ENCODE results near the gene MED12L.

Gene MED12L

DNA sequence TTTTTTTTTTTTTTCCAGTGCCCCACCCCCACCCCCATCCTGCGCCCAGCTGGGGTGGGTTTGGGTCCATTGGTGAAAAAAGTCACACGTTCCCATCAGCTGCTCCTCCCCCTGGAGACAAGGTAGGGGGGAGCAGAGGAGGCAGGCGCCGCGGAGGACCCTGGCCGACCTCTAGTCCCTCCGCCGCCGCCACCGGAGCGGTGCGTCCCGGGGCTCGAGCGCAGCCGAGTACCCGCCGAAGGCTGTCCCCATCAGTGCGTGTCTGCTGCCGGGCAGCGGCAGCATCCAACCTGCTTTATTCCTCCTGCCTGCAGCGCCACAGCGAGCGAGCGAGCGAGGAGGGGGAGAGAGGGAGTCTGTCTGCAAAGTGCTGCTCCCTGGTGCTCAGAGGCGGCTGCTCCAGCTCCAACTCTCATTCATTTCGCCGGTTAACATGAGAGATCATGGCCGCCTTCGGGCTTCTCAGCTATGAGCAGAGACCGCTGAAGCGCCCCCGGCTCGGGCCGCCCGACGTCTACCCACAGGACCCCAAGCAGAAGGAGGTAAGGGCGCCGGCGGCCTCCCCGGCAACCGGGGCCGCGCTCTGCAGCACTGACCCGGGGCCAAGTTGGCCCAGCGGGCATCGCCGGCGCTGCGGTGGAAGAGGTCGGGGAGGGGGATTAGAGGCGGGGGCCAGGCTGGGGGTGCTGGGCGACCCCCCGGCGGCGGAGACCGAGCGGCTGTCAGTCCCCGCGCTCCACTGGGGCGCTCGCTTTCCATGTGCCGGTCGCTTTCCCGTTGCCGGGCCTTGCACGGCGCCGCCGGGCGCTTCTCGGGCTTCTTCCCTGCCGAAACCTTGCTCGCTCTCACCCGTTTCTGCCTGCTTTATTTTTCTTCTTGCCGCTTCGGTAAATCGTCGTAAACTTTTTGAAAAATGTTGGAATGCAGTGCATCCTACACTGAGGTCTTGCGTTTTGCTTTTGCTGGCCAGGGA lies 1.3 kb downstream of the MED12L start (continued):
- no peak for TF ChIP-seq ZNF311 (tag by site-specific recombination; IDR thresholded peaks at IDR 0.05; ENCODE audit: borderline replicate concordance)
- TF ChIP-seq ZNF596 (tag by site-specific recombination; IDR thresholded peaks at IDR 0.05), result peak; percentile 82
- TF ChIP-seq ZNF501 (tag by site-specific recombination; IDR thresholded peaks at IDR 0.05), result no peak
- TF ChIP-seq, protein P1, sequence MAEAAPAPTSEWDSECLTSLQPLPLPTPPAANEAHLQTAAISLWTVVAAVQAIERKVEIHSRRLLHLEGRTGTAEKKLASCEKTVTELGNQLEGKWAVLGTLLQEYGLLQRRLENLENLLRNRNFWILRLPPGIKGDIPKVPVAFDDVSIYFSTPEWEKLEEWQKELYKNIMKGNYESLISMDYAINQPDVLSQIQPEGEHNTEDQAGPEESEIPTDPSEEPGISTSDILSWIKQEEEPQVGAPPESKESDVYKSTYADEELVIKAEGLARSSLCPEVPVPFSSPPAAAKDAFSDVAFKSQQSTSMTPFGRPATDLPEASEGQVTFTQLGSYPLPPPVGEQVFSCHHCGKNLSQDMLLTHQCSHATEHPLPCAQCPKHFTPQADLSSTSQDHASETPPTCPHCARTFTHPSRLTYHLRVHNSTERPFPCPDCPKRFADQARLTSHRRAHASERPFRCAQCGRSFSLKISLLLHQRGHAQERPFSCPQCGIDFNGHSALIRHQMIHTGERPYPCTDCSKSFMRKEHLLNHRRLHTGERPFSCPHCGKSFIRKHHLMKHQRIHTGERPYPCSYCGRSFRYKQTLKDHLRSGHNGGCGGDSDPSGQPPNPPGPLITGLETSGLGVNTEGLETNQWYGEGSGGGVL (tag by site-specific recombination; IDR thresholded peaks at IDR 0.05), result peak; percentile 56
- peak; percentile 84 for TF ChIP-seq ZNF341 (tag by site-specific recombination; IDR thresholded peaks at IDR 0.05; ENCODE audit: low read depth)
- peak; percentile 74 for TF ChIP-seq ZIC2 (tag by site-specific recombination; IDR thresholded peaks at IDR 0.05)
- TF ChIP-seq GLIS1 (tag by site-specific recombination; IDR thresholded peaks at IDR 0.05), result peak; percentile 19; the same call in 1 of the 2 replicates
- peak; percentile 49; the same call in 1 of the 2 replicates for TF ChIP-seq ZBTB17 (tag by site-specific recombination; IDR thresholded peaks at IDR 0.05)
- no peak for TF ChIP-seq RBAK (tag by site-specific recombination; IDR thresholded peaks at IDR 0.05)
- peak; percentile 85 for TF ChIP-seq ZNF335 (tag by site-specific recombination; conservative IDR thresholded peaks at IDR 0.05)
- TF ChIP-seq ZNF558 (tag by site-specific recombination; IDR thresholded peaks at IDR 0.05), result no peak

DNA sequence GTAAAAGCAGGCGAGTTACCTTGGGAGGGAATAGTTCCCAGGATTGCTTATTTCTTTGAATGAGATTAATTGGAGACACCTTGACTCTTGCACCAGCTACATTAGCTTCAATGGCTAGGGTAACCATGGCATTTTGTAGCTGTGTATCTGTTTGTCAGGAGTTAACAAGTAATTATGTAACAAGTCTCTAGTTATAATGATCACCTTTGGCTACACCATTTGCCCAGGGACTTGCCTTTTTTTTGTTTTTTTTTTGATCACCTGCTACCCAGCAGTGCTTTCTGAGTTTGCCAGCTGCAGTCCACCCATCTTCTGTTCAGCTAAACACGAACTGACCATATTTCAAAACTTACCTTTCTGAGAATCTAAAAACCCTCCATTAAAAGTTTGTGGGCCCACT lies 2.2 kb downstream of the MED12L start:
- POLR2A ChIA-PET, result interaction anchor here (1.0 kb wide), 1 partner anchor 541 kb away, joined by 3 read pairs; the partner anchor contains the start of genes EIF2A and SERP1
- no peaks in the 10 kb centered on the region; the same call in 1 of the 2 replicates for H3K4me1 ChIP-seq (ENCODE audit: control insufficient read depth, insufficient read depth, low read length)
- no peaks in the 10 kb centered on the region for H3K9me3 ChIP-seq (ENCODE audit: control insufficient read depth, insufficient read depth, low read depth, low read length)
- CTCF ChIA-PET, result interaction anchor here (0.6 to 4.1 kb wide), 7 partner anchors 17 to 1131 kb away, joined by 3 to 19 read pairs (median 4); no protein-coding TSS in a partner anchor
- H3K36me3 ChIP-seq (ENCODE audit: control insufficient read depth in 2 of 2, insufficient read depth in 1 of 2, low read length in 2 of 2), result peaks cover 0 to 6% of the 10 kb centered on the region in 2 experiments; a peak in 1 of 3 replicates
- peak overlapping the region; percentile 78 for H3K4me3 ChIP-seq (ENCODE audit: low read depth, low read length)
- no peak overlapping the region for H3K27ac ChIP-seq (ENCODE audit: extremely low read depth, low read depth, low read length)
- peak; percentile 52; the same call in 1 of the 2 replicates for TF ChIP-seq ZNF335 (tag by site-specific recombination; conservative IDR thresholded peaks at IDR 0.05)
- TF ChIP-seq, protein P2, sequence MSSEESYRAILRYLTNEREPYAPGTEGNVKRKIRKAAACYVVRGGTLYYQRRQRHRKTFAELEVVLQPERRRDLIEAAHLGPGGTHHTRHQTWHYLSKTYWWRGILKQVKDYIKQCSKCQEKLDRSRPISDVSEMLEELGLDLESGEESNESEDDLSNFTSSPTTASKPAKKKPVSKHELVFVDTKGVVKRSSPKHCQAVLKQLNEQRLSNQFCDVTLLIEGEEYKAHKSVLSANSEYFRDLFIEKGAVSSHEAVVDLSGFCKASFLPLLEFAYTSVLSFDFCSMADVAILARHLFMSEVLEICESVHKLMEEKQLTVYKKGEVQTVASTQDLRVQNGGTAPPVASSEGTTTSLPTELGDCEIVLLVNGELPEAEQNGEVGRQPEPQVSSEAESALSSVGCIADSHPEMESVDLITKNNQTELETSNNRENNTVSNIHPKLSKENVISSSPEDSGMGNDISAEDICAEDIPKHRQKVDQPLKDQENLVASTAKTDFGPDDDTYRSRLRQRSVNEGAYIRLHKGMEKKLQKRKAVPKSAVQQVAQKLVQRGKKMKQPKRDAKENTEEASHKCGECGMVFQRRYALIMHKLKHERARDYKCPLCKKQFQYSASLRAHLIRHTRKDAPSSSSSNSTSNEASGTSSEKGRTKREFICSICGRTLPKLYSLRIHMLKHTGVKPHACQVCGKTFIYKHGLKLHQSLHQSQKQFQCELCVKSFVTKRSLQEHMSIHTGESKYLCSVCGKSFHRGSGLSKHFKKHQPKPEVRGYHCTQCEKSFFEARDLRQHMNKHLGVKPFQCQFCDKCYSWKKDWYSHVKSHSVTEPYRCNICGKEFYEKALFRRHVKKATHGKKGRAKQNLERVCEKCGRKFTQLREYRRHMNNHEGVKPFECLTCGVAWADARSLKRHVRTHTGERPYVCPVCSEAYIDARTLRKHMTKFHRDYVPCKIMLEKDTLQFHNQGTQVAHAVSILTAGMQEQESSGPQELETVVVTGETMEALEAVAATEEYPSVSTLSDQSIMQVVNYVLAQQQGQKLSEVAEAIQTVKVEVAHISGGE (tag by site-specific recombination; conservative IDR thresholded peaks at IDR 0.05; ENCODE audit: low read depth), result no peak
- TF ChIP-seq SP2 (tag by site-specific recombination; IDR thresholded peaks at IDR 0.05), result no peak
- TF ChIP-seq ZNF37A (tag by site-specific recombination; IDR thresholded peaks at IDR 0.05), result no peak

DNA sequence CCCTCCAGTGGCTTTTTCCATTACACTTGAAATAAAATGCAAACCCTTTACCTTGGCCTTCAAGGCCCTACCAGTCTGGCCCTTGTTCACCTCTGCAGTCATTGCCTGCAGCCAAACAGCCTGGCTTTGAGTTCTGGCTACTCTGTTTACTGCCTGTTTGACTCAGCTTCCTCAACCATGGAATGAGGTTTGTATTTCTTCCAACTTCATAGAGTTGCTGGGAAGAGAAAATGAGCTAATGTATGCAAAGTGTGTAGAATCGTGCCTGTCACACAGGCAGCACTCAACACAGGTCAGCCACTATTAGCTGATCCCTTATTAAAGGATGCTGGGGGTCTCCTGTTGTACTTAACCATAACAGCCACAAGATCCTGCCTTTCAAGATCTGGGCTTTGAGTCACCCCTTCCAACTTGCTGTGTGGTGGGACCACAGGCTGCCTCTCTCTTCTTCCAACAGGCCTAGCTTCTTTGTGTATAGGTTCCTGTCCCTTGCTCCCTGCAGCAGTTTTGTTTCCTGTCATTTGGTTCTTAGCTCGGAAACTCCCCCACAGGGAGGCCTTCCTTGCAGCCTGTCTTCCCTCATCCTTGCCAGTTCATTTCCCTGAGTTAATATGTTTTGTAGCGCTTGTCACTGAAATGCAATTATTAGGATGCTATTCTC lies 6.4 kb downstream of the MED12L start:
- POLR2A ChIA-PET, result no interaction called here
- H3K4me1 ChIP-seq (ENCODE audit: control insufficient read depth, insufficient read depth, low read length), result no peaks in the 10 kb centered on the region; the same call in 1 of the 2 replicates
- H3K27ac ChIP-seq (ENCODE audit: extremely low read depth, low read depth, low read length), result no peak overlapping the region
- CTCF ChIA-PET, result no interaction called here
- H3K36me3 ChIP-seq (ENCODE audit: control insufficient read depth in 2 of 2, insufficient read depth in 1 of 2, low read length in 2 of 2), result peaks cover 0 to 6% of the 10 kb centered on the region in 2 experiments; a peak in 1 of 3 replicates
- H3K9me3 ChIP-seq (ENCODE audit: control insufficient read depth, insufficient read depth, low read depth, low read length), result no peaks in the 10 kb centered on the region
- no peak overlapping the region for H3K4me3 ChIP-seq (ENCODE audit: low read depth, low read length)
- TF ChIP-seq ZNF76 (tag by site-specific recombination; IDR thresholded peaks at IDR 0.05; ENCODE audit: borderline replicate concordance, low read depth), result no peak
- TF ChIP-seq ZNF211 (tag by site-specific recombination; IDR thresholded peaks at IDR 0.05; ENCODE audit: low read depth), result no peak
- no peak for TF ChIP-seq PRDM1 (tag by site-specific recombination; IDR thresholded peaks at IDR 0.05)
- TF ChIP-seq KLF8 (tag by site-specific recombination; IDR thresholded peaks at IDR 0.05), result no peak
- no peak for TF ChIP-seq ZNF670 (tag by site-specific recombination; IDR thresholded peaks at IDR 0.05; ENCODE audit: low read depth)
- TF ChIP-seq, protein P3, sequence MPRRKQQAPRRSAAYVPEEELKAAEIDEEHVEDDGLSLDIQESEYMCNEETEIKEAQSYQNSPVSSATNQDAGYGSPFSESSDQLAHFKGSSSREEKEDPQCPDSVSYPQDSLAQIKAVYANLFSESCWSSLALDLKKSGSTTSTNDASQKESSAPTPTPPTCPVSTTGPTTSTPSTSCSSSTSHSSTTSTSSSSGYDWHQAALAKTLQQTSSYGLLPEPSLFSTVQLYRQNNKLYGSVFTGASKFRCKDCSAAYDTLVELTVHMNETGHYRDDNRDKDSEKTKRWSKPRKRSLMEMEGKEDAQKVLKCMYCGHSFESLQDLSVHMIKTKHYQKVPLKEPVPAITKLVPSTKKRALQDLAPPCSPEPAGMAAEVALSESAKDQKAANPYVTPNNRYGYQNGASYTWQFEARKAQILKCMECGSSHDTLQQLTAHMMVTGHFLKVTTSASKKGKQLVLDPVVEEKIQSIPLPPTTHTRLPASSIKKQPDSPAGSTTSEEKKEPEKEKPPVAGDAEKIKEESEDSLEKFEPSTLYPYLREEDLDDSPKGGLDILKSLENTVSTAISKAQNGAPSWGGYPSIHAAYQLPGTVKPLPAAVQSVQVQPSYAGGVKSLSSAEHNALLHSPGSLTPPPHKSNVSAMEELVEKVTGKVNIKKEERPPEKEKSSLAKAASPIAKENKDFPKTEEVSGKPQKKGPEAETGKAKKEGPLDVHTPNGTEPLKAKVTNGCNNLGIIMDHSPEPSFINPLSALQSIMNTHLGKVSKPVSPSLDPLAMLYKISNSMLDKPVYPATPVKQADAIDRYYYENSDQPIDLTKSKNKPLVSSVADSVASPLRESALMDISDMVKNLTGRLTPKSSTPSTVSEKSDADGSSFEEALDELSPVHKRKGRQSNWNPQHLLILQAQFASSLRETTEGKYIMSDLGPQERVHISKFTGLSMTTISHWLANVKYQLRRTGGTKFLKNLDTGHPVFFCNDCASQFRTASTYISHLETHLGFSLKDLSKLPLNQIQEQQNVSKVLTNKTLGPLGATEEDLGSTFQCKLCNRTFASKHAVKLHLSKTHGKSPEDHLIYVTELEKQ (tag by site-specific recombination; IDR thresholded peaks at IDR 0.05; ENCODE audit: borderline replicate concordance), result no peak

Measured in HEK293 (cell line).